GM19193 (cell line): ENCODE results near the gene MAF.

ENCODE experiments used
- POLR2A ChIP-seq: IDR thresholded peaks from 4 replicates; pipeline ENCODE4 v1.6.1; 2011; ENCODE audit not compliant: insufficient read depth, insufficient read length; ENCODE audit errors: extremely low read depth

MAF gene

DNA sequence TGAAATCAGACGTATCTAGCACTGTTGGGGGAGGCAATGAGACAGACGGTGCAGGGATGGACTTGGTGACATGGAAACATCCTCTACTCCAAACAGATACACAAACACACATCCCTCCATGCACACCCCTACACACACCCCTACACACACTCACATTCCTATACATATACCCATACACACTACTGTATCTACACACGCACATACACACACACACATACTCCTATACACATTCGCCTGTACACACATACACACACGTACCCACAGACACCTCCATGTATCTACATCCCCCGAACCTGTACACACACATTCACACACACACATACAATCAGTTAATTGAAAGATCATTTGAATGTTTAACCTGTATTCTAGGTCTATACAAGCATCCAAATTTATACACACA lies 53.5 kb downstream of the MAF start:
- no peak for TF ChIP-seq POLR2A
